NCI-H1694 treated with DMSO at 0.1 percent for 48 hours (cell line): ENCODE data around the gene ZC3HAV1L.
"Not testable (repeated sequence)": the region's sequence is repeated elsewhere in the genome, so short reads cannot be mapped to it uniquely, and the experiment has no call there.

Experiments
- DNase-seq: peaks from one replicate; lab custom pipeline; 2025; lab: John Stamatoyannopoulos, UW

The ZC3HAV1L gene

GRCh38 chr7:139018910-139019309 lies 16.9 kb downstream of the ZC3HAV1L start:
- DNase-seq: no peak

GRCh38 chr7:139016931-139017511 lies 18.8 kb downstream of the ZC3HAV1L start:
- peak; percentile 76 for DNase-seq

- no peak for DNase-seq
Observed at GRCh38 chr7:139011373-139011772, 24.5 kb downstream of the ZC3HAV1L start.

DNA sequence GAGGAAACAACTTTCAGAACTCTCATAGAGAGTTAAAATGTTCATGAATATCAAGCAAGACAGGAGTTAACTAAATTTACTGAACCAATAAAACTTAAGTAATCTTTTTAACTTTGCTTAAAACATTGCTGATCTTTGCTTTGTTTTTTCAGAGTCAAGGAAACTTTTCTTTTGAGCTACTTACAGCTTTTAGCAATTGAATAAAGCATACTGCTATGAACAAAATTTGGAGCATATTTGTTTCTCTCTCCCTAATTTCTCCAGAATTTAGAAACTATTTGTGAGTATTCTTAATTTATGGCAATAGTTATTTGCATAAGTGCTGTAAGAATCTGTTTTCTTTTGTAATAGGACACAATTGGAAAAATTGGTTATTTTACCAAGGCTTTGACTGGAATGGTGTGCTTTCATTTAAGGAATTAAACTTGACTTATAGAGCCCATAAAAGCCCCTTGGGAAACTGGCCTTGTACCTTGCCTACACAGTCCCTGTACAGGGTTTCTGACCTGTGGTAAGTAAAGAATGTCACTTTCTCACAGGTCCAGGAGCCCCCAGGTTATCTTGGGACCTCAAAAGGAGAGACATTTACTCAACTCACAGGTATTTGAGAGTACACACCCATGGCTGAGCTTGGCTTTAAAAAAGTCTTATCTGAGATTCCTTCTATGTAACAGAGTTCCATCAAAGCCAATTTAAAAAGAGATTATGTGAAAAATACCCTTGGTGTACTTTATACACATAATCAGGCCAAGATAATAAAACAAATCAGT lies 31.3 kb downstream of the ZC3HAV1L start:
- DNase-seq: no peak

DNA sequence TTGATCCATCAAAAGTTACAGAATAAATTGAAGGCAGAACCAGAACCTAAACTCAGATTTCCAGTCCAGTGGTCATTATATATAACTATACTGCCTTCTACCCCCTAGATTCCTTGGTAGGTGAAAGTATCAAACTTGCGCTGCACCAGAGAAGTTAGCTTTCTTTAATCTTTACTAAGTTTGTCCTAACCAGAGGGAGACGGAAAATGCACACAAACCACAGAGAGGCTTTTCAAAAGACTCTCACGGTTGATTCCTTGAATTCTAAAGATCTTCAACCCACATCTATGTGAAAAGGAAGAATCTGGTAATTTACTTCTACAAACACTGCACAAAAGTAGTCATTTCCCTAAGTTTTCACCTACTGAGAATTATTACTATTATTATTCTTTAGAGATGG lies 36.4 kb downstream of the ZC3HAV1L start:
- no peak for DNase-seq

DNA sequence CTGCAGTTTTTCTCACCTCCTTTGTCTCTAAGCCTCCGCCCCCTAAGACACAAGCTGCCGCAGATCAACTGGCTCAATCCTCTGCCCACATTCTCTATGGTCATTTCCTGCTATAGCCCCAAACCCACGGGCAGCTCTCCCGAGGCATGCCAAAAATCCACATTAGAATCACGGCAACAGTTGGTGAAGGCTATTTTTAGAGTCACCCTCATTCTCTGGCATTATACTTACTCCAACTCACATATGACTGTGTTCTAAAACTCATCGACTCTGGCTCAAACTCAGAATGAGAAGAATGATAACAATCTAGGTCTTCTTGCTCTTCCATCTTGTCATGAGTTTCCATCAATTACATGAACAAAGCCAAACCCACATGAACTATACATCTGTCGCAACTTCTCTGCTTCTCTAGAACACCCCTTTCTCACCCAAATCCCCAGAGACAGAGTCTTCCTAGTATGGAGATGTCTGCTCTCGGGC lies 43.8 kb downstream of the ZC3HAV1L start:
- DNase-seq: no peak

- no peak for DNase-seq
Observed at GRCh38 chr7:138987686-138988085, 48.2 kb downstream of the ZC3HAV1L start.

DNA sequence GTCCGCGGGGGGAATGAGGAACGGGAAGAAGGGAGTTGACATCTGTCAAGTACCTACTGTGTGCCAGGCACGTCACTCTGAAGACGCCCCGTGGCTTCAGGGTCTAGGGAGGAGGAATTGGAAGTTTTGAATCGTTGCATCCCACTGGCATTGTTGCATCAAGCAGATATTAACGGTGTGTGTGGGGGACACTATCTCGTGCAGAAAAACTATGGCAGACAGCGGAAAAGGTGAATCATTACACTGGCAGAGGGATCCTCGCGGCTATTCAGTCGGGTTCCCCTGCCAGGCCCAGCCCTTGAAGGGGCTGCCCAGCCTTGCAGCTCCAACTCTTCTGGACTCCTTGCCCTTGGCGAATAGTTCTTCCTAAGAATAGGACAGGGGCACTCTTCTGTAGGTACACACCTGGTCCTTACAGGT lies 53.6 kb downstream of the ZC3HAV1L start:
- DNase-seq: no peak

DNA sequence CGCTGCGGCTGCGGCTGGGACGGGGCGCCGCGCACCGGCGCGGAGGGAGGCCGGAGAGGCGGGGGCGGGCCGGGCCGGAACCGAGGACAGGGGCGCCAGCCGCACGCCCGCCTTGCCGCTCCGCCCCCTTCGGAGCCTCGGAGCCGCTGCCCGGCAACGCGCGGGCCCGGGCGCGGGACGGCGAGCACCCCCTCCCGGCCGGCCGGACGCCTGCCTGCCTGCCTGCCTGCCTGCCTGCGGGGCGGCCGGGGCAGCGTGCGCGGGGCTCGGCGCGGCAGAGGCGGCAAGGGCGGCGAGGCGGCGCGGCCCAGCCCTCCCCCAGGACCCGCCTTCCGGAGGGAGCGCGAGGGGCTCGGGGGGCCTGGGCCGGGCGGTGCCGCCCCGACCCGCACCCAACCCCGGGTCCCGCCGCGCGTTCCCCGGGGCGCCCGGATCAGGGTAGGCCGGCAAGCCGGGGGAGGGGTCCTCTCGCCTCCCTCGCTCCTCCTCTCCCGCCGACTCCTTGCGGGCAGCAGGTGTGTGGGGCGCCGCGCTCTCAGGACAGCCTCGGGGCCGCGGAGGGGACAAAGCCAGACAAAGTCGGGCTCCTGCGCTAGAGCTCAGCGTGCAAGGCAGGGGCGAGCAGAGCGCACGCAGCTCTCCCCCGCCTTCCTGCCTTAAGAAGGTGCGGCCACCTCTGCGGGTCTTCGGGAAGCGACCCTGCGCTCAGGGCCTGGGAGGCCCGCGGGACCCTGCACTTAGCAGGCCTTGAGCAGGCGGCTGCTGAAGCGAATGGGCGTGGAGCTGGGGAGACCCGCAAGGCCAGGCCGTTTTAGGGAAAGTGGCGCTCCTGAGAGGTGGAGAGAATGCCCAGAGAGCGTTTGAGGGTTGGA lies 54.3 kb downstream of the ZC3HAV1L start, which contains the start of gene KIAA1549:
Gene KIAA1549, minus strand, starts transcription at position 58 of the 872 bp plus-strand sequence. CDS start 120 bp downstream, outside the sequence.
- peak; percentile 11 for DNase-seq

GRCh38 chr7:138980563-138981291 lies 55.1 kb downstream of the ZC3HAV1L start:
- DNase-seq: peak; percentile 4

DNA sequence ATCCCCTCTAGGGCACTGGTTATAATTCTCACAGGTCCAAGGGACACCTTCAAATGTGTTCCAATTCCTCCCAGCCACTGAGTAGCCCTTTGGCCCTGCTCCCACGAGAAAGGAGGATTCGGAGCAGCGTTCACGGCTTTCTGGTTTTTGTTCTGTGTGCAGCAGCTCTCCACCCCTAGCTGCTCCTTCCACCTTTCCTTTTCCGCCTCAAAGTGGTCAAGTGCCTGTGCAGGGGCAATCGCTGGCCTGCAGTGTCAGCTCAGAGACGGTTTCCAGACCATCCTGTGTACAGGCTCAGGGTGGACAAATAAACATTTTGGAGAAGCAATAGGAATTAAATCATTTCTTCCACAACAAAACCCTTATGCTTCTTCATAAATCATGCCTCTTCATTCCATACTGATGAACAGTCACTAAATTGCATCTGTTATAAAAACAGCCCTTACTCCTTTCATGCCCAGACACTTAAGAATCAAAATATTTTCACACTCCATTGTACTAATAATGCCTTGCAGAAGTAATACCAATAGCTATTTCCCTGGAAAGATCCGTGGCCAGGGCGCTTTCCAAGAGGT lies 55.8 kb downstream of the ZC3HAV1L start:
- DNase-seq: peak; percentile 7

DNA sequence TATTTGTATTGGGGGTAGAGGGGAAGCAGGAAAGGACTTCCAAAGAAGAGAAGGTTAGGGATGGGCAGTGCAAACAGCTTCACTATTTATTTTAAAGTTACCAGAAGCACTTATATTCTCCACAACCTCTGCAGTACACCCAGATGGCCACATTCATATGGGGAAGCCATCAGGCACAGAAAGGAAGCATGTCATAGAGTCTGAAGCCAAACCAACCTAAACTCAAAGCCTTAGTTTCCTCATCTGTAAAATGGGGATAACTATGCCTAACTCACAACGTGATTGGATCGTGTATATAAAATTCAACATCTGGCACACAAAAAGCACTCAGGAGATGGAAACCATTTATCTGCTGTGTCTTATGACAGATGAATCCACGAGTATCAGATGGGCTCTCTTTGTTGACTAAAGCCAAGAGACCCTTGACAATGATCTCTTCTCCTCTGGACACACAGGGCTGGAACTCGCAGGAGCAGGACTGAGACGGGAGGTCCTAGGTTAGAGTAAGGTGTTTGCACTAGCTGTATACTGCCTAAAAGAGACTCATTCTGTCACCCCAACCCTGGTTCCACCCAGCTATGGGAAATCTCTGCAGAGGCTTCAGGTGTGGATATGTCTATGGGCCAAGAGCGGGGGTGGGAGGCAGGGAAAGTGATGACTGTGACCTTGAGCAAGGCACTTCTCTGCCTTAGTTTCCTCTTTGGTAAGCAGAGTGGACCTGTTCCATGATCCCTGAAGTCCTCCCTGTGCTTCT lies 56.4 kb downstream of the ZC3HAV1L start:
- no peak for DNase-seq

DNA sequence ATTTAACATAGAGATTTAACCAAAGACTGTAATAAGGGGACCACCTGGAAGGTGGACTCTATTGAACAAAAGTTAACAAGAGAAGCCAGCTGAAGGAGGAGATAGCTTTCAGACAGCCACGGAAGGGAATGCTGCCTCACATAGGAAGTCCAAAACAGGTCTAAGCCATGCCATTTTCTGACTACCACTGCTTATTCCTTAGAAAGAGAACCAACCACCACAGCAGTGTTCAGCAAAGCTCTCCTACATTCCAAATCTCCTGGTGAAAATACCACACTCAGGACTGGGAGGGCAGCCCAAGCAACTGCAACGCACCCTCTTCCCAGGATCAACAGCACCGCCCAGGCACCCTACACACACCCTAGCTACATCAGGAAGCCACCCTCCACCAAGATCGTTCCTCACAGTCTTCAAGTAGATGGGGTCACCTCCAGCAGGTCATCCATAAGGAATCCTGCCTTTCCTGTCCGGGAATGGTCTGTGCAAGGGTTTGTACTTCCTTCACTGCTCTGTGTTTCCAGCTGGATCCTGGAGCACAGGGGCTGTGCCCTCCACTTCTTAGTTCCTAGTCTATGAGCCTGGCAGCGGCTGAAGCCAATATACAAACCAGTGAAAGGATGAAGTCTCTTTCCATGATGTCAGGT lies 57.2 kb downstream of the ZC3HAV1L start:
- no peak for DNase-seq

- DNase-seq: not testable (repeated sequence)
Observed at GRCh38 chr7:138976161-138976560, 59.7 kb downstream of the ZC3HAV1L start.
